ENCODE results near the gene ZNF521. TPM values are rescaled to one million over a fixed set of nuclear protein-coding genes. Genes with fewer than 3 reads are reported as not detected.

ZNF521 gene
- total RNA-seq, 2 experiments from 2014 or later, result 0.85 to 2.8 TPM

DNA sequence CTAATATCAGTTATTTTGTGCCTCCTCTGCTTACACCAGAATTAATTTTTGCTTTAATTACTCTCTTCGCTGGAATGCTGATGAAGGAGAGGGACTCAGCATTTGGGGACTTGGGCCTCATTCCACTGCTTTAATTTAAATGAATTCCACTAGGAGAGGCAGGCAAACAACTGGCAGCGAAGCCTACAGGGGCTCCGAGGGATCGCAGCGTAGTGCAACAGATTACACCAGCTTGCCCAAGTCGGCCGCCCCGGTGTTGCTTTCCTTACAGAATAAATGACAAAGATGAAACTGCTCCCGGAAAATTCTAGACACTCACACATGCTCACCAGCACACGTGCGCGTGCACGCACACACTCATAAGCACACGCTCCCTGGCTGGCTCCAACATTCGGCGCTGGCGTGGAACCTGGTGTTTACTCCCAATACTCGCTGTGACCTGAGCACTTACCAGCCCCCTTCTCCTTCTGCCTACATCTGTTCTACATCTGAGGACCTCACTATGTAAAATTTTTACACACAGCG lies 175.4 kb downstream of the ZNF521 start:
- Histone ChIP-seq H4K20me1 (ENCODE audit: insufficient read depth, low read length) (no peaks in the 10 kb centered on the region), H3K4me3 (ENCODE audit: low read depth, low read length, poor library complexity, severe bottlenecking) (no peak overlapping the region), H3K36me3 (ENCODE audit: insufficient read depth, low read length) (no peaks in the 10 kb centered on the region), H3K79me2 (ENCODE audit: insufficient read depth, low read depth, low read length) (no peaks in the 10 kb centered on the region), H3K4me1 (ENCODE audit: insufficient read depth, low read length, poor library complexity, severe bottlenecking) (no peaks in the 10 kb centered on the region), H3K9me3 (ENCODE audit: low read length) (no peaks in the 10 kb centered on the region), H3K4me2 (ENCODE audit: low read length) (no peak overlapping the region), H3K27ac (ENCODE audit: low read depth, low read length, poor library complexity, severe bottlenecking) (no peak overlapping the region), H3K9me2 (ENCODE audit: insufficient read depth, low read length) (no peaks in the 10 kb centered on the region), H2AFZ (ENCODE audit: low read length) (no peak overlapping the region)
- ChIA-PET POLR2A (no interaction called here), CTCF (ENCODE audit: unreplicated experiment) (no interaction called here)
- TF ChIP-seq, protein P1, sequence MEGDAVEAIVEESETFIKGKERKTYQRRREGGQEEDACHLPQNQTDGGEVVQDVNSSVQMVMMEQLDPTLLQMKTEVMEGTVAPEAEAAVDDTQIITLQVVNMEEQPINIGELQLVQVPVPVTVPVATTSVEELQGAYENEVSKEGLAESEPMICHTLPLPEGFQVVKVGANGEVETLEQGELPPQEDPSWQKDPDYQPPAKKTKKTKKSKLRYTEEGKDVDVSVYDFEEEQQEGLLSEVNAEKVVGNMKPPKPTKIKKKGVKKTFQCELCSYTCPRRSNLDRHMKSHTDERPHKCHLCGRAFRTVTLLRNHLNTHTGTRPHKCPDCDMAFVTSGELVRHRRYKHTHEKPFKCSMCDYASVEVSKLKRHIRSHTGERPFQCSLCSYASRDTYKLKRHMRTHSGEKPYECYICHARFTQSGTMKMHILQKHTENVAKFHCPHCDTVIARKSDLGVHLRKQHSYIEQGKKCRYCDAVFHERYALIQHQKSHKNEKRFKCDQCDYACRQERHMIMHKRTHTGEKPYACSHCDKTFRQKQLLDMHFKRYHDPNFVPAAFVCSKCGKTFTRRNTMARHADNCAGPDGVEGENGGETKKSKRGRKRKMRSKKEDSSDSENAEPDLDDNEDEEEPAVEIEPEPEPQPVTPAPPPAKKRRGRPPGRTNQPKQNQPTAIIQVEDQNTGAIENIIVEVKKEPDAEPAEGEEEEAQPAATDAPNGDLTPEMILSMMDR (conservative IDR thresholded peaks at IDR 0.05; ENCODE audit: low read length), result no peak
- no peak for TF ChIP-seq EZH2phosphoT487 (IDR thresholded peaks at IDR 0.05; ENCODE audit: borderline replicate concordance, low read depth, low read length)
- intact Hi-C loops (cut with micrococcal nuclease; ENCODE audit: unreplicated experiment), result no loop called here
- DNase-seq (ENCODE audit: low spot score), result no peak
- BruUV-seq (replicated peaks), result no TSS peak

DNA sequence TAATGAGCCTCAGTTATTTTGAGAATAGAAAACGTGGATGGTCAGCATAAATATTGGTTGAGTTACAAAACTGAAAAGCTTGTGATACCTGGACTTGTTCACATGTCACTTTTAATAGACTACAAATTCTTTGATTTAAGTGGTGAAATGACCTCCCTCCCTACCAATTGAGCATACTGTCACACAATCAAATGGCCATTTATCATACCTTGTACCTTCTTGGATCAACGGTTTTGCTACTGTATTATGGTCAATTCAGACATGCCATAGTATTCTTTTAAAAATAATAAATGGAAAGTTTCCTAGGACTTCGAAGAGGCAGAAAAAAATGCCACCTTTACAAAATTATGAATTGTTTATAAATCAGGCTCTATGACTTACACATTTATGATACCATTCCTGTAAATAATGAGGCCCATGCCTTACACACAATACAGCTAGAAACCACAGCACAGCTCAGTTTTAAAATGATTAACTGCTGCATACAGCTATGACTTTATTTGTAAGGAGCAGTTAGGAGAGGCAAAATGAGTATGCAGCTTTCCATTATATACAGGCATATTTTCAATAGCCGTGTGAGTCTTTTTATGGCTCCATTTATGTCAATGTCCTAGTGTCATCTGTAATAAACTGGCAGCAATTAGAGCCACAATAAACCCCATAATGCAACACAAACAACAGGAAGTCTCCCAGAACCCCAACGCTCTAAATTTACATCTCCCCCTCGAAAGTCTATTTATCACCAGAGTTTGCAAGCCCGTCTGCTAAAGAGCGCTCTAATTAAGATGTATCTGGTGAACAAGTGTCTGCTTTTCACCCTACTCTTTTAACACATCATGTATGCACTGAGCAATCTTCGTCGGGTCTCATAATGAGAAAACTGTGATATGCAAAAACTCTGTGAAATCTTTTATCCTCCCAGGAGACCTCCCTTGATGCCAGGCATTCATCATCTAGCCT lies 176.1 kb downstream of the ZNF521 start:
- TF ChIP-seq, protein P1 (conservative IDR thresholded peaks at IDR 0.05; ENCODE audit: low read length), result no peak
- no peak for TF ChIP-seq EZH2phosphoT487 (IDR thresholded peaks at IDR 0.05; ENCODE audit: borderline replicate concordance, low read depth, low read length)

DNA sequence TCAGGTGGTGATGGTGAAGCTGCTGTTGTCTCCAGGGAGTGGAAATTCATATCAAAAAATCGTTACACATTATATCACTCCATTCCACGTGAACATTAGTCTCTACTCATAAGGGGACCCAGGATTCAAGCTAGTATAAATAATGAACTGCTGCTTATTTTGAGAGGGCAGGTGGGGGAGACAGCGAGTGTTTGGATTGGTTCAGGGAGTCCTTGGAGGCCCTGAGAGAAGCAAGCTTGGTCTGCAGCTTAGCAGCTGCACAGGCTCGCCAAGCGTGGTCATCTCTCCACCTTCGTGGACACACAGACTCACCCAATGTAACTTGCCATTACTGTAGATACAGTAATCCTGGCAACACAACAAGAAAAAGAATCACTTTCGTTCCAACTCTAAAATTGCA lies 177.6 kb downstream of the ZNF521 start:
- Histone ChIP-seq H2AFZ (ENCODE audit: low read length) (no peak overlapping the region), H3K27ac (ENCODE audit: low read depth, low read length, poor library complexity, severe bottlenecking) (no peak overlapping the region), H3K4me3 (ENCODE audit: low read depth, low read length, poor library complexity, severe bottlenecking) (no peak overlapping the region), H3K36me3 (ENCODE audit: insufficient read depth, low read length) (no peaks in the 10 kb centered on the region), H3K4me2 (ENCODE audit: low read length) (no peak overlapping the region), H3K79me2 (ENCODE audit: insufficient read depth, low read depth, low read length) (no peaks in the 10 kb centered on the region), H3K9me2 (ENCODE audit: insufficient read depth, low read length) (no peaks in the 10 kb centered on the region), H4K20me1 (ENCODE audit: insufficient read depth, low read length) (no peaks in the 10 kb centered on the region), H3K4me1 (ENCODE audit: insufficient read depth, low read length, poor library complexity, severe bottlenecking) (no peaks in the 10 kb centered on the region), H3K9me3 (ENCODE audit: low read length) (no peaks in the 10 kb centered on the region)
- POLR2A ChIA-PET, result no interaction called here
- no peak for DNase-seq (ENCODE audit: low spot score)
- intact Hi-C loops (cut with micrococcal nuclease; ENCODE audit: unreplicated experiment), result no loop called here
- TF ChIP-seq EZH2phosphoT487 (IDR thresholded peaks at IDR 0.05; ENCODE audit: borderline replicate concordance, low read depth, low read length), result no peak
- TF ChIP-seq, protein P1 (conservative IDR thresholded peaks at IDR 0.05; ENCODE audit: low read length), result no peak
- CTCF ChIA-PET (ENCODE audit: unreplicated experiment), result no interaction called here
- no TSS peak for BruUV-seq (replicated peaks)

More for the DNA sequence above, 176.1 kb downstream of the ZNF521 start:
- Histone ChIP-seq H3K79me2 (ENCODE audit: insufficient read depth, low read depth, low read length) (no peaks in the 10 kb centered on the region), H3K36me3 (ENCODE audit: insufficient read depth, low read length) (no peaks in the 10 kb centered on the region), H3K9me2 (ENCODE audit: insufficient read depth, low read length) (no peaks in the 10 kb centered on the region), H3K4me2 (ENCODE audit: low read length) (no peak overlapping the region), H2AFZ (ENCODE audit: low read length) (no peak overlapping the region), H3K9me3 (ENCODE audit: low read length) (no peaks in the 10 kb centered on the region), H4K20me1 (ENCODE audit: insufficient read depth, low read length) (no peaks in the 10 kb centered on the region), H3K27ac (ENCODE audit: low read depth, low read length, poor library complexity, severe bottlenecking) (no peak overlapping the region), H3K4me1 (ENCODE audit: insufficient read depth, low read length, poor library complexity, severe bottlenecking) (no peaks in the 10 kb centered on the region), H3K4me3 (ENCODE audit: low read depth, low read length, poor library complexity, severe bottlenecking) (no peak overlapping the region)
- no TSS peak for BruUV-seq (replicated peaks)
- CTCF ChIA-PET (ENCODE audit: unreplicated experiment), result no interaction called here
- intact Hi-C loops (cut with micrococcal nuclease; ENCODE audit: unreplicated experiment), result no loop called here
- DNase-seq (ENCODE audit: low spot score), result no peak
- POLR2A ChIA-PET, result interaction anchor here (0.6 kb wide), 1 partner anchor 32 kb away, joined by 3 read pairs; no protein-coding TSS in a partner anchor

Data from OCI-LY7 (cell line).